NB4 (cell line): ENCODE results near the gene HS6ST2.

Experiments
- DNase-seq: peaks from one replicate; pipeline ENCODE4 v3.0.0; 2010; ENCODE audit warnings: low read depth
- H3K4me3 ChIP-seq: one replicate; pipeline ENCODE4 v1.5.1; 2011; ENCODE audit warnings: mild to moderate bottlenecking, low read depth, low read length, moderate library complexity
- CTCF ChIP-seq: IDR thresholded peaks from one replicate; pipeline ENCODE4 v1.5.1; 2012; ENCODE audit warnings: low read depth, low read length
- MAX ChIP-seq: IDR thresholded peaks from 2 replicates; pipeline ENCODE4 v1.6.1; 2011; ENCODE audit warnings: low read depth, low read length
- MYC ChIP-seq: IDR thresholded peaks from 2 replicates; pipeline ENCODE4 v1.6.1; 2011; ENCODE audit warnings: low read depth, low read length
- POLR2A ChIP-seq: IDR thresholded peaks from 2 replicates; pipeline ENCODE4 v1.6.1; 2011; ENCODE audit warnings: mild to moderate bottlenecking; ENCODE audit not compliant: insufficient read length; ENCODE audit errors: extremely low read depth

The HS6ST2 gene

GRCh38 chrX:132848296-132848970 is 110.0 kb downstream of the HS6ST2 start:
- no peak overlapping the region for H3K4me3 ChIP-seq
- TF ChIP-seq POLR2A, result no peak
- no peak for TF ChIP-seq MAX
- TF ChIP-seq CTCF, result no peak
- TF ChIP-seq MYC, result no peak
- DNase-seq, result no peak

- TF ChIP-seq MYC, result no peak
- TF ChIP-seq MAX, result no peak
- no peak for TF ChIP-seq POLR2A
- TF ChIP-seq CTCF, result no peak
- H3K4me3 ChIP-seq, result no peak overlapping the region
- DNase-seq, result no peak
Observed at GRCh38 chrX:132843363-132843762, 115.1 kb downstream of the HS6ST2 start.

GRCh38 chrX:132842460-132843238 is 115.8 kb downstream of the HS6ST2 start:
- no peak overlapping the region for H3K4me3 ChIP-seq
- no peak for DNase-seq
- TF ChIP-seq MYC, result no peak
- no peak for TF ChIP-seq MAX
- TF ChIP-seq CTCF, result no peak
- TF ChIP-seq POLR2A, result no peak

DNA sequence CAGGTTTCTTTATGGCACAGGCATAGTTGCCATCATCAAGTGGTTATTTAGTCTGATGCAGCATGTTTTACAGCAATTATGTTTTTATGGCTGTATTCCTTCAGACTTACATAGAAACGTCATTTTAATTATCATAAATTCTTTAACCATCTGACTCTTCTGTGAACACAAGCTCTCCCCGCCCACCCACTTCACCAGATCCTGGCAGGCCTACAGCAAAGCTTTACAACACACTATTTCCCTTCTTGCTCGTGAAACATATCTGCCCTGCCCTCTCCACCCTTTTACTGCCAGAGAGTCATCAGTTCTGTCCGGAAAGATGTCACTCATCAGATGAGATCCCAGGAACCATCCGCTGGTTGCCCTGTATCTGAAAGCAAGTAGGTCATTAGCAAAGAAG is 120.5 kb downstream of the HS6ST2 start:
- no peak overlapping the region for H3K4me3 ChIP-seq
- DNase-seq, result no peak
- TF ChIP-seq MYC (no peak), CTCF (no peak), MAX (no peak), POLR2A (no peak)

DNA sequence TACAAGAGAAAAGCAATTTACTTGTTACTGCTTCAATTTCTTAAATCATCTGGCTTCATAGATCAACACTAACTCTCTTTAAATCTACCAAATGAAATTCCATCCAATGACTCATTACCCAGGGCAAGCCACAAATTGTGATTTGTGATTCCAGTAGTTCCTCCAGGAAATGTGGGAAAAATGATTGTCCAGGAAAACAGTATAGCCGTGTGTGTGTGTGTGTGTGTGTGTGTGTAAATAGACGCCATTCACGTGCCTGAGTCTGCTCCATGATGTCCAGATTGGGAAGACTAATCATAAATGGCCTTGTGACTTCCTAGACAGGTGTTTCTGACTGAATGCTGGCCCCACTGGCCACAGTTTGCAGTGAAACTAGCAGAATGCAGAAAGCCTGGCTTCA is 121.3 kb downstream of the HS6ST2 start:
- no peak overlapping the region for H3K4me3 ChIP-seq
- DNase-seq, result no peak
- no peak for TF ChIP-seq MYC
- TF ChIP-seq MAX, result no peak
- no peak for TF ChIP-seq CTCF
- TF ChIP-seq POLR2A, result no peak
